Measurements from ENCODE around the gene KDM6B.
A peak's percentile ranks its signal among the peaks of the same experiment; 100 is the strongest.
"Not testable (repeated sequence)": the region's sequence is repeated elsewhere in the genome, so short reads cannot be mapped to it uniquely, and the experiment has no call there.

The KDM6B gene

GRCh38 chr17:7852262-7852670 lies 18.2 kb downstream of the KDM6B start:
- no peak for DNase-seq (ENCODE audit: low spot score)

GRCh38 chr17:7852919-7853690 lies 19.1 kb downstream of the KDM6B start:
- DNase-seq (ENCODE audit: low spot score) = no peak

DNA sequence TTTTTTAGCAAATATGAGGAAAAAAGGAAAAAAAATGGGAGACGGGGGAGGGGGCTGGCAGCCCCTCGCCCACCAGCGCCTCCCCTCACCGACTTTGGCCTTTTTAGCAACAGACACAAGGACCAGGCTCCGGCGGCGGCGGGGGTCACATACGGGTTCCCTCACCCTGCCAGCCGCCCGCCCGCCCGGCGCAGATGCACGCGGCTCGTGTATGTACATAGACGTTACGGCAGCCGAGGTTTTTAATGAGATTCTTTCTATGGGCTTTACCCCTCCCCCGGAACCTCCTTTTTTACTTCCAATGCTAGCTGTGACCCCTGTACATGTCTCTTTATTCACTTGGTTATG lies 19.6 kb downstream of the KDM6B start:
- DNase-seq (ENCODE audit: low spot score) = no peak

GRCh38 chr17:7854078-7854777 lies 20.2 kb downstream of the KDM6B start:
- DNase-seq (ENCODE audit: low spot score) = no peak

DNA sequence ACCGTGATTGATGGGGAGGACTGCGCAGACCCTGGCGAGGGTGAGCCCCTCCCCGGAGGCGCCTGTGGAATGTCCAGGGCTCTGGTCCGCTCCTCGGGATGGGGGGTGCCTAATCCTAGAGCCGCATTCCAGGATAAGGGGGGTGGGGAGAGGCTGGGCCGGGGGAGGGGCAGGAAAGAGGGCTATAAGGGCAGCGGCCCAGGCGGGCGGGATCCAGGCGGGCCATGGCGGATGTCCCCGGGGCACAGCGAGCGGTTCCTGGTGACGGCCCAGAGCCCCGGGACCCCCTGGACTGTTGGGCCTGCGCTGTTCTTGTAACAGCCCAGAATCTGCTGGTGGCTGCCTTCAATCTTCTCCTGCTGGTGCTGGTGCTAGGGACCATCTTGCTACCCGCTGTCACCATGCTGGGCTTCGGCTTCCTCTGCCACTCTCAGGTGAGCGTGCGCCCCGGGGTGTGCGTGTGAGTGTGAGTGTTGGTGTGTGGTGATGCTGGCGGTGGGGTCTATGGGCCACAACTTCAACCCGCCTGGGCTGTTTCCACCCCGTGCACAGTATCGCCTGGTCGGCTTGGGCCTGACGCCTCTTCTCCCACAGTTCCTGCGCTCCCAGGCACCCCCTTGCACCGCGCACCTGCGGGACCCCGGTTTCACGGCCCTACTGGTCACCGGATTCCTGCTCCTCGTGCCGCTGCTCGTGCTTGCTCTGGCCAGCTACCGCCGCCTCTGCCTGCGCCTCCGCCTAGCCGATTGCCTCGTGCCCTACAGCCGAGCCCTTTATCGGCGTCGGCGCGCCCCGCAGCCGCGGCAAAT lies 21.0 kb downstream of the KDM6B start, which contains the start of gene TMEM88:
Gene TMEM88, plus strand, starts transcription at position 216 of the 809 bp plus-strand sequence. Its CDS starts 9 bp downstream, at position 225.
- DNase-seq (ENCODE audit: low spot score) = no peak

- DNase-seq (ENCODE audit: low spot score) = no peak
Observed at GRCh38 chr17:7855660-7856010, 21.6 kb downstream of the KDM6B start.

GRCh38 chr17:7856011-7856810 lies 22.2 kb downstream of the KDM6B start:
- DNase-seq (ENCODE audit: low spot score) = no peak

DNA sequence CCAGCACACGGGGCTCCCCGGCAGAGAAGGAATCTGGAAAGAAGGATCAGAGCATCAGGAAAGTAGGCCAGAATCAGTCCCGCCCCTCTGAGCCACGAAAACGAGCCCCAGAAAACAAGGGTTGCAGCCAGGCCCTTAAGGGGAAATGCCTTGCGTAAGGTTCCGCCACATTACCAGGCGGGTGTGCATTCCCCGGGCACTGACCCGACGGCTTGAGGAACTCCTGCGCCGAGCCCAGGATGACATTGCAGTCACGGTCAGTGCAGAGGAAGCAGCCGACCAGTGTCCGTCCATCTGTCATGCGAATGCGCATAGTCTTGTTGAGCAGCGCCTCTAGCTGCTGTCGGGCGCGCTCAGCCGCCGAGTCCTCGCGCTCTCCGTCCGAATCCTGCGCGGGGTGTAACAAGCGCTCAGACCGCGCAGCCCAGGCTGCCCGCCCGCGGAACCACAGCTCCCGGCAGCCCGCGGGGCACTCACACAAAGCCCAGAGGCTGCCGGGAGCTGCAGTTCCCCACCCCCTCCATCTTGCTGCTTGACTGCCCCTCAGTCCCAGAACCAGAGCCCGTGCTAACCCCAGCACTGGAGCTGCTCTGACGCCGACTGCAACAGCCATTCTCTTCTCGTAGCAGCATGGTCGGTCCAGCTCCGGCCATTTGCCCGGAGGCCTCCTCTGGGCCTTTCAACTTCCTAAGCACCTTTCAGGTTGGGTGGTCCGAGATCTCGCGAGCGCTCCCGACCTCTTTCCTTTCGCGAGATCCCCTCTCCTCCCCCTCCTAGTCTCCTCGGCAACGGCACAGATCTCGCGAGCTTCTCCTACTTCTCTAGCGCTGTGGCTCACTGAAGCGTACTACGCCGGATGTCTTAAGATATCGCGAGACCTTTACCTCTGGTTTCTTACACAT lies 23.0 kb downstream of the KDM6B start, which contains the start of gene NAA38:
Gene NAA38, minus strand, starts transcription at position 749 of the 902 bp plus-strand sequence. Its CDS starts 96 bp downstream, at position 653.
- DNase-seq (ENCODE audit: low spot score) = peak; percentile 97

GRCh38 chr17:7857713-7858521 lies 23.9 kb downstream of the KDM6B start, which contains the start of gene CYB5D1:
TSS of gene CYB5D1 (plus strand) at chr17:7858003. CDS start at chr17:7858135, 132 bp downstream.
- peak; percentile 91 for DNase-seq (ENCODE audit: low spot score)

DNA sequence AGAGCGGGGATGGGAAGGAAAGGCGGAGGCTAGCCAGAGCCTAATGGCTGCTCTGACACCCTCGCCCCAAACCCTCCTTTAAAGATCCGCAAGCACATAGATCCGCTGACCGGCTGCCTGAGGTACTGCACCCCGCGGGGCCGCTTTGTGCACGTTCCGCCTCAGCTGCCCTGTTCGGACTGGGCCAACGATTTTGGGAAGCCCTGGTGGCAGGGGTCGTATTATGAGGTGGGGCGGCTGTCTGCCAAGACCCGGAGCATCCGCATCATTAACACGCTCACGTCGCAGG lies 24.4 kb downstream of the KDM6B start:
- no peak for DNase-seq (ENCODE audit: low spot score)

DNA sequence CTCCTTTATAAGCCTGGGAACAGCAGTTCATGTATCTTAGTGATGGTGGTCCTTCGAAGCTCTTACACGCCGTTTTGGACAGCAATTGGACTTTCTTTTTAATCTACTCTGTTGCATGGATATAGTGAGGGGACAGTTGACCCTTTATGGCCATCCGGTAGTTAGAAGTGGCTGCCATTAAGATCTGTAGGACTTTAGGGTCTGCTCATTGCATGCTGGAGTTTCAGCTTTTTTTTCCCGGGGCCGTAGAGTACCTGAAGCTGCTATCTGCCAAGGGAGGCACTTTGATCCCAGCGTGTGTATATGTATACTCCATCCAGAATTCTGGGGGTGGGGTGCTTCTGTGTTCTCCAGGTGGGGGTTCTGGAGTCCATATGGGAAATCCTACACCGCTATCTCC lies 25.0 kb downstream of the KDM6B start:
- DNase-seq (ENCODE audit: low spot score) = no peak

DNA sequence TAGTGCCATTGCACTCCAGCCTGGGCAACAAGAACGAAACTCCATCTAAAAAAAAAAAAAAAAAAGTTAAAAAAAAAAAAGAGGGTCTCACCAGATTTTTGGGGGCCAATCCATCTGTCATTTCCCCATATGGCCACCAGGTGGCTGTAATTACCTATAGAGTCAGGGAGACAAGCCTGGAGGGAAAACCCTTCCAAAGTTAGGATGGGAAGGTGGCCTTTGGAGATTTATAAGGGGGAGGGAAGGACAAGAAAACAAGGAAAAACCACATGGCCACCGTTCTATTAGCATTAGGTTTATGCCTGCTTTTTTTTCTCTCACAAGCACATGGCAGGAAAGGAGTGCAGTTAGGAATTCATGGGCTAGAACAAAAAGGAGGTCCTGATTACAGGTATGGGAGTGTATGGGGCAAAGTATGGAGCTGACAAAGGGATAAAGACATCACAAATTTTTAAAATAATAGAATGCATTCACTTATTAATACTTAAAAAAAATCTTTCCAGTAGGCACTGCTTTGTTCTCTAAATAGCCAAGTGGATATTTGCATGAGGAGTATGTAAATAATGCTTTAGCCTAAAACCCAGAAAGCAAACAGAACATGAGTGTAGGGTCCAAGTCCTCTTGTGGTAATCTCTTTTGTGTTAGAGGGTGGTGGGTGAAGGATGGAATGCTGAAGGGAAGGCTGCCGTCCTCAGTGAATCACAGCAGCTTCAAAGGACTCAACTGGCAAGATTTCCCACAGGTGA lies 28.8 kb downstream of the KDM6B start:
- no peak for DNase-seq (ENCODE audit: low spot score)

GRCh38 chr17:7864384-7864783 lies 30.4 kb downstream of the KDM6B start:
- DNase-seq (ENCODE audit: low spot score) = not testable (repeated sequence)

- DNase-seq (ENCODE audit: low spot score) = no peak
Observed at GRCh38 chr17:7864995-7865650, 31.1 kb downstream of the KDM6B start.

GRCh38 chr17:7867881-7868329 lies 33.9 kb downstream of the KDM6B start:
- DNase-seq (ENCODE audit: low spot score) = no peak

GRCh38 chr17:7873051-7873450 lies 39.0 kb downstream of the KDM6B start:
- DNase-seq (ENCODE audit: low spot score) = no peak

GRCh38 chr17:7875804-7876370 lies 41.9 kb downstream of the KDM6B start:
- no peak for DNase-seq (ENCODE audit: low spot score)

DNA sequence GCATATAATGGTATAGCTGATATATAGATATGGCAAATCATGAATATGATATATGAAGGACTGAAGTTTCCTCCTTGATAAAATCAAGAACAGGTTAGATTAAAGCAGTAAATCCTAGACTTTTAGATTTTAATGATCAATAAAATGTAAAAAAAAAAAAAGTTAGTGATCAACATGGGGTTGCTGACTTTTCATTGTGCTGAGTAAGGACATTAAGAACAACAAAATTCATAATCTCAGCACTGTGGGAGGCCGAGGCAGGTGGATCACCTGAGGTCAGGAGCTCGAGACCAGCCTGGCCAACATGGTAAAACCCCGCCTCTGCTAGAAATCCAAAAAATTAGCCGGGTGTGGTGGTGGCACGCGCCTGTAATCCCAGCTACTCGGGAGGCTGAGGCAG lies 44.2 kb downstream of the KDM6B start:
- DNase-seq (ENCODE audit: low spot score) = no peak

Measured in activated CD4-positive, alpha-beta T cell treated with anti-CD3 and anti-CD28 coated beads, Interleukin-2, Interleukin-4, amounts not matched to agents 100 ng/mL and 50 ng/mL, durations not matched to agents 16 hours and 8 hours (primary cell).